ENCODE results near the gene MRPS30.
"Not testable (repeated sequence)": the region's sequence is repeated elsewhere in the genome, so short reads cannot be mapped to it uniquely, and the experiment has no call there.

MRPS30 gene

DNA sequence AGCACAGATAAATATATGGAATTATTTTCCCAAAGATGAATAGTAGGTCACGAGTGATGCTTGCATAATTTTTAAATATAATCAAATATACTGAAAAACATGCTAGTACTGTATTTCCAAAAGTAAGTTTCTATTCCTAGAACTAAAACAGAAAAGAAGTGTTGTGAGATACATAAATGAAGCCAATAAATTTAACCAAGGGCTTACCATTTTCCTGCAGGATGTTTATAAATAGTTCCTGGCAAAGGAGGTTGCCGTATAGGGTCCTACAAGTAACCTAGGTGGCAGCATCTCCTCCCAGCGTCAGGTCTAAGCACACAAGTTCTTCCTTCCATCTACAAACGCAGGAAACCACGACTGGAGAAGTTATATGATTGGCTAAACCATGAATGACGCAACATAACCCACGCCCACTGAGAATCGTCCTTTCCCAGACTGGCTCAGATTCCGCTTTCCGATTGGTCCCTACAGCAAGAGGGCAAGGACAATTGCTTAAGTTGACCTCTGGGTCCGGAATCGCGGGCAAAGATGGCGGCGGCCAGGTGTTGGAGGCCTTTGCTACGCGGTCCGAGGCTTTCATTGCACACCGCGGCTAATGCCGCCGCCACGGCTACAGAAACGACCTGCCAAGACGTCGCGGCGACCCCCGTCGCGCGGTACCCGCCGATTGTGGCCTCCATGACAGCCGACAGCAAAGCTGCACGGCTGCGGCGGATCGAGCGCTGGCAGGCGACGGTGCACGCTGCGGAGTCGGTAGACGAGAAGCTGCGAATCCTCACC is at the start of gene MRPS30:
Gene MRPS30, plus strand, starts transcription at position 513 of the 780 bp plus-strand sequence. Its CDS starts 16 bp downstream, at position 529.
- DNase-seq = peak; percentile 97

DNA sequence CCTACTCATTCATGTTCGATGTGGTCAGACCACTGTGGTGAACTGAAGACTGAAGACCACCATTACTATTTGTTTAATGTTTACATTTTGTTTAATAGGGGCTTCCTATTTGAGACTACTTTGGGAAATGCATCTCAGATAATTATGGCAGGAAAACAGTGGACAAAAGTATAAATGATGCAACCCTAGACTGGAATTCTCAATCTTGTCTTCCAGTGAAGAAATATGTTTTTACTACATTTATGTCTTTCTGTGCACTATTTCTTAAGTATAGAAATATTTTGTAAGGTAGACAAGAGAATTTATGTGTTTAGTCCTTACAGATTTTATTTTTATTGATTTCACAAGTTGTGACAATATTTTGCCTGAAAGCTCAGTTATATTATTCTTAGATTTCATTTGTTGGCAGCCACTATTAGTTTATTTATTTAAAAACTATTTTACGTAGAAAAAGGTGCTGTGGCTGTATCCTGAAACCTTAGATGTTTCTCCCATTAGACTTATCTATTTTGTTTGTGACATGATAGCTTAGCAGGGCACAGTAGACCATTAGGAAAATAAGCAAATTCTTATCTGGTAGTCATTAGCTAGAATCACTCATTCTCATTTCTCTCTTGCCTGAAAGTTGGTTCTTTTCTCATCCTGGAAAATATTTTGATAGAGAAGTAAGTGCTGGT is 39.4 kb upstream of the MRPS30 start:
- DNase-seq = no peak

GRCh38 chr5:44769877-44770209 is 38.9 kb upstream of the MRPS30 start:
- DNase-seq = no peak

DNA sequence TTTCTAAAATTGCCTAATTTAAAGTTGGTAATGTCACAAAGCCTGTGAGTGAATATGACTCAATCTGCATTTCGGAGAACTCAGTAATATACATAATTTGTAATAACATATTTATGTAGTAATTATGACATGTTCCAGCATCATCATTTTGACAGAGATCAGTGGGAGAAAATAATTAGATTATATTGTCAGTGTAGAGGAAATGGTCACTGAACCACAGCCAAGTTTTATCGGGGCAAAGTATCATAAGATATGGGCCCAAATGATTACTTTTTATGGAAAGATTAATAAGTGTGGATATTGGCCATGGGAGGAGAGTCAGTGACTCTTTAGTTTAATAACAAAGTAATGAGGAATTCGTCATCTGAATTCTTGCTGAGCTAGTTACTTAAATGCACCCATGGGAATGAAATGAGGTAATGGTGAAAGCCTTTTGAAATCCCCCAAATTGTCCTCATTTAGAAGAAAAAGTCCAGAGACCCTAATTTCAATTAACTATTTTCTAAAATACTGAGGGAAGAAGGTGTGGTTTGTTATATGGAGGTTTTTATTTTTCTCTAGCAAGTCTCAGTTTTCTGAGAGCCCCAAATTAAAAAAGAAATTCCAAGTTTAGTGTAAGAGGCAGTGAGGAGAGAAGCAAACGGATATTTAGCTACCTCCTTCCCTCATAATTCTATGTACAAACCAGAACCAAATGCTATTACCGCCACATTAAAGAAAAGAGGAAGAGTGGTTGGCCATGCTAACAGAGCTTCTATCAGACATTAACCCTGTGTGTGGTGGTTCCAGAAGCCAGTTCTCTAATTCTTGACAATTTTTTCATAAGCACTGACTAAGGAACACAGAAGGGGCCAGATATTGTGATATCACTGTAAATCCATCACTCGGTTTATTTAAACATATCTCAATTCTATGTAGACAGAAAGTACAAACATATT is 37.7 kb upstream of the MRPS30 start:
- DNase-seq = no peak

GRCh38 chr5:44772397-44772796 is 36.4 kb upstream of the MRPS30 start:
- DNase-seq = not testable (repeated sequence)

- peak; percentile 31 for DNase-seq
Observed at GRCh38 chr5:44774279-44774880, 34.4 kb upstream of the MRPS30 start.

DNA sequence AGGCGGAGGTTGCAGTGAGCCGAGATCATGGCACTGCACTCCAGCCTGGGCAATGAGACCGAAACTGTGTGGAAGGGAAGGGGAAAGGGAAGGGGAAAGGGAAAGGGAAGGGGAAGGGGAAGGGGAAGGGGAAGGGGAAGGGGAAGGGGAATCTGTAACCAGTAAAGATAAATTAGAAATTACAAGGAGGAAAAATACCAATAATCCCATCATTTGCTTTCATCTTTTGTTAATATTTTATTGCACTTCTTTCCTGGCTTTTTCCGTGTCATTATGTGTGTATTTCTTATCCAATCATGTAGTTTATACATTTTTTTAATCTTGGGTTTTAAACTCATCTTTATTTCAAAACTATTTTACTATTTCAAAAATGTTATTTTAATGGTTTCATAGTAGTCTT is 29.6 kb upstream of the MRPS30 start:
- DNase-seq = no peak

DNA sequence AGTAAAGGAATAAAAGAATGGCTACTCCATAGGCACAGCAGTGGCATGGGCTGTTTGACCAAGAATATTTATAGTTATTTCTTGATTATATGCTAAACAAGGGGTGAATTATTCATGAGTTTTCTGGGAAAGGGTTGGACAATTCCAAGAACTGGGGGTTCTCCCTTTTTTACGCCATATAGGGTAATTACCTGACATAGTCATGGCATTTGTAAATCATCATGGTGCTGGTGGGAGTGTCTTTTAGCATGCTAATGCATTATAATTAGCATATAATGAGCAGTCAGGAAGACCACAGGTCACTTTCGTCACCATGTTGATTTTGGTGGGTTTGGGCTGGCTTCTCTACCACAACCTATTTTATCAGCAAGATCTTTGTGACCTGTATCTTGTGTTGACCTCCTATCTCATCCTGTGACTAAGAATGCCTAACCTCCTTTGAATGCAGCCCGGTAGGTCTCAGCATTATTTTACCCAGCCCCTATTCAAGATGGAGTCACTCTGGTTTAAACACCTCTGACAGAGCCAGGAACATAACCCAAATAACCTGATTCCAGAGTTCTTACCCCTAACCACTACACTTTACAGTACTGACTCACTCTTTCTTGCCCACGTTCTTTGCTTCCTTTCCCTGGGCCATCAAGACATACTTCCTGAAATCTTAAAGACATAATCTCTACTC is 25.0 kb upstream of the MRPS30 start:
- no peak for DNase-seq

DNA sequence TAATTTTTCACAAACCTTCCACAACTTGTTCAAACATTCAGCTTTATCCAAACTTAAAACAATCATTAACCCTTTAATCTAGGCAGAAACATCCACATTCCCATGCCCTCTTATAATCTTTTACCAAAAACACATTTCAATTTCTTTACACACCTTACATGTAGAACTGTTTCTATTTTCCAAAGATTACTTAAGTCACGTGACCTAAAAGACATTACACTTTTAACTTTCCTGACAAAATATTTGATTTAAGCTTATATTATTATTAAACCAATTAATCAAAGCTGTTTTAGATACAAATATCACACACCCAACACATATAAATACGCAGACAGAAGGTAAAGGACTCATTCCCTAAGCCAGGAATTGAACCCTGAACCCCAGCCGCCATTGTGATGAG is 21.0 kb upstream of the MRPS30 start:
- no peak for DNase-seq

- DNase-seq = not testable (repeated sequence)
Observed at GRCh38 chr5:44789372-44789995, 19.3 kb upstream of the MRPS30 start.

DNA sequence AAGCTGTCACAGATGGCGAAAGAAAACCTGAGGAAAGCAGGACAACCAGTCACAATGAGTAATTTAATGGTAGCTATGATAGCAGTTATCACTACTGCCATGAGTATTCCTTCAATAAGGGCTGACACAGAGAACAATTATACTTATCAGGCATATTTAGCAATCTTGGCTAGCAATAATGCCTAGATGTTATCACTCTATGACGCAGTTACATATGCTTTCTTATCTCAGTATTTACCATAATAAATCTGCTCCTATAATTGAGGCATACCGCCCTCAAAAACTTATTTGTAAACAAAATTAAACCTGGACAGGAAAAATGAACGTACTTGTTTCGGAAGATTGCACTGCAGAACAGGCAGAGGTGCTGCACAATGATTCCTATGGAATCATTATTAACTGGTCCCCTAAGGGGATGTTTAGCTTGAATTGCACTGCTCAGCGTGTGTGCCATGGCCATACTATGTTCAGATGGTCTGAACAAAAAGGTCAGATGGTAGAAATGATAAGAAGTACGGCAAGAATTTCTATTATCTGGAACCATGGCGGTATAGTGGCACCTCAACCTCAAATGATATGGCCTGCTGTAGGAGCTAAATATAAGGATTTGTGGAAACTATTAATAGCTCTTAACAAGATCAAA is 16.6 kb upstream of the MRPS30 start:
- not testable (repeated sequence) for DNase-seq

GRCh38 chr5:44794371-44794770 is 14.4 kb upstream of the MRPS30 start:
- no peak for DNase-seq

DNA sequence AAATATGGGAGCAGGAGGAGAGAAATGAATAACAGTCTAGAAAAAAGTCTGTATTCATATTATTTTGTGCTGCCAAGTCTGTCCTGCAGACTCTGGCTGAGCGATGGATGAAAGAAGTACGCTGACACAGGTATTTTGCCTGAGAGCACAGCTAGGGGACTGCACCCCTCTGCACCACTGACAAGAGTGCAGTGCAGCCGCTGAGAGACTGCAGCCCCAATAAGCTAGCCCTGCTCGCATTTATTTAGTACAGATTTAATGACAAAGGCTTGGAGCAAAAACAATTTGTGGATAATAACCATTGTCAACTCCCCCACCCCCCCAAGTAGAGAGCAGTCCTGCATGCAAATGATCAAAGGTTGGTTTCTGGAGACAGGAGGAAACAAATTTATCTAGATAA is 13.3 kb upstream of the MRPS30 start:
- no peak for DNase-seq

DNA sequence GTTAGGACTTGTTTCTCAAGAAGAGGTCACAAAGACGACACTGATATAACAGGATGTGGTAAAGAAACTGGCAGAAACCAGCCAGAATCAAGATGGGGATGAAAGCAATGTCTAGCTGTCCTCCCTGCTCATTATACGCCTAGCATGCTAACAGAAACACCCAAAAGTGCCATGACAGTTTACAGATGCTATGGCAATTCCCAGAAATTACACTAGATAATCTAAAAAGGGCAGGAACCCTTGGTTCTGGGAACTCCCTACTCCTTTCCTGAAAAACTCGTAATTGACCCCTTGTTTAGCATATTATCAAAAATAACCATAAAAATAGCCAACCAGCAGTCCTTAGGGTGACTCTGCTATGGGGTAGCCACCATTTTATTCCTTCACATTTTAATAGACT is 10.9 kb upstream of the MRPS30 start:
- no peak for DNase-seq

- DNase-seq = no peak
Observed at GRCh38 chr5:44801992-44802391, 6.8 kb upstream of the MRPS30 start.

DNA sequence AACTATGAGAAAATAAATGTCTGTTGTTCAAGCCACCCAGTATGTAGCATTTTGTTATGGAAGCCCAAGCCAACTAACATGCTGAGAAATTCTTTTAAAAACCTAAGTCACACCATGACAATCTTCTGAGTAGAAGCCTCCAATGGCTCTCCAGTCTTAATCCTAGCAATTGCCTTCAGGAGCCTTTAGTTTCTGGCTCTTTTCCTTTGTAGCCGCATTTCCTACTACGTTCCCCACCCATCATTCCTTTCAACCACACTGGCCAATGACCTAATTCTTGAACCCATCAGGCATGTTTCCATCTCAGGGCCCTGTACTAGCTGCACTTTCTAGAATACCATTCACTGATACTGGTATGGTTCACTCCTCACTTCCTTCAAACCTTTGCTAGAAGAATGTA is 2.1 kb upstream of the MRPS30 start:
- no peak for DNase-seq

- DNase-seq = no peak
Observed at GRCh38 chr5:44807269-44807668, 1.5 kb upstream of the MRPS30 start.

GRCh38 chr5:44809215-44809955 is 638 bp downstream of the MRPS30 start:
- DNase-seq = peak; percentile 68

DNA sequence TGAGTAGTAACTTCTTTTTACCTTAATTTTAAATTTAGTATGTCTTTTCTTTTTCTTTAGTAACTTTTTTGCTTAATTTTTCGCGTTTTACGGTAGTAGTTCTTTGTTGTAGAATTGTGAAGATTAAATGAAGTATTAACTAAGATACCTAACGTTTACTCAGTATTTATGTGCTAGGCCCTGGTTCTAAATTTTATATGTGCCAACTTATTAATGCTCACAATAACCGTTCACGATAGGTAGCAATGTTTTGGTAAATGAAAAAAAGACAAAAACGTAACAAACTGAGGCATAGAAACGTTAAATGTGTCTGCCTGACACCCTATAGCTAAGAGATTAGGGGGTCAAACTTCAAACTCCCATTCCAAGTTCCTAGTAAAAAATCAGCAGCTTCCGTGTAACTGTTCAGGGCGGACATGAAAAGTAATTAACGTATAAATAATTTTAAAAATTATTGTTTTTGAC is 1.2 kb downstream of the MRPS30 start:
- no peak for DNase-seq

DNA sequence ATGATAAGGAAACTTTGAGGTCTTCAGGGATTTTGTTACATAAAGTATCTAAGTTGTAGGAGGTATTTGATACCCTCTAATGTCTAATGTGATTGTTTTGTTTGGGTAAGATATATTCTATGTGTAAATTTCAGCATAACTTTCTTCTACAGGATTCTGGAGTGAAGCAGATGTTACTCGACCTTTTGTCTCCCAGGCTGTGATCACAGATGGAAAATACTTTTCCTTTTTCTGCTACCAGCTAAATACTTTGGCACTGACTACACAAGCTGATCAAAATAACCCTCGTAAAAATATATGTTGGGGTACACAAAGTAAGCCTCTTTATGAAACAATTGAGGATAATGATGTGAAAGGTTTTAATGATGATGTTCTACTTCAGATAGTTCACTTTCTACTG is 6.0 kb downstream of the MRPS30 start:
- no peak for DNase-seq

GRCh38 chr5:44821164-44821563 is 12.4 kb downstream of the MRPS30 start:
- no peak for DNase-seq

Data from activated CD4-positive, alpha-beta T cell treated with anti-CD3 and anti-CD28 coated beads, Interleukin-2, Interleukin-6, amounts not matched to agents 100 ng/mL and 50 ng/mL, durations not matched to agents 16 hours and 8 hours (primary cell).